PFSK-1 (cell line): Measurements from ENCODE around the gene BTC.

Experiments used
- FOXP2 ChIP-seq: optimal IDR thresholded peaks from 2 replicates; pipeline ENCODE3; 2011; ENCODE audit warnings: borderline replicate concordance, control low read depth, inconsistent platforms; ENCODE audit not compliant: insufficient read depth; ENCODE audit errors: extremely low read length, extremely low read depth
- POLR2AphosphoS5 ChIP-seq: IDR thresholded peaks from 2 replicates; pipeline ENCODE4 v1.6.1; 2012; ENCODE audit warnings: low read depth, mild to moderate bottlenecking, control low read depth, low read length, moderate library complexity
- REST ChIP-seq, 2 experiments: IDR thresholded peaks; 2 replicates each; pipeline versions ENCODE4 v1.6.1 to v1.8.0; 2011 to 2012; ENCODE audit warnings: low read depth in 2 of 2, low read length in 2 of 2, control low read depth in 1 of 2, inconsistent platforms in 1 of 2, mild to moderate bottlenecking in 1 of 2, moderate library complexity in 1 of 2; ENCODE audit not compliant: insufficient read depth in 1 of 2
- SIN3A ChIP-seq: IDR thresholded peaks from 2 replicates; pipeline ENCODE4 v1.6.1; 2012; ENCODE audit warnings: mild to moderate bottlenecking, low read length, moderate library complexity, borderline replicate concordance; ENCODE audit not compliant: insufficient read depth
- TAF1 ChIP-seq: IDR thresholded peaks from 2 replicates; pipeline ENCODE4 v1.6.1; 2012; ENCODE audit warnings: low read length, control low read depth, borderline replicate concordance; ENCODE audit not compliant: insufficient read depth

BTC gene

GRCh38 chr4:74764119-74764518 lies 30.2 kb downstream of the BTC start:
- TF ChIP-seq FOXP2 (no peak), POLR2AphosphoS5 (no peak), SIN3A (no peak), REST (IDR thresholded peaks at IDR 0.05; ENCODE audit: insufficient read depth in 1 of 2, low read depth in 2 of 2, low read length in 2 of 2) (no peak), TAF1 (no peak)

GRCh38 chr4:74758551-74759145 lies 35.7 kb downstream of the BTC start:
- TF ChIP-seq FOXP2 = no peak
- no peak for TF ChIP-seq POLR2AphosphoS5
- TF ChIP-seq REST (IDR thresholded peaks at IDR 0.05; ENCODE audit: insufficient read depth in 1 of 2, low read depth in 2 of 2, low read length in 2 of 2) = no peak
- no peak for TF ChIP-seq SIN3A
- no peak for TF ChIP-seq TAF1

- TF ChIP-seq FOXP2 = no peak
- no peak for TF ChIP-seq REST (IDR thresholded peaks at IDR 0.05; ENCODE audit: insufficient read depth in 1 of 2, low read depth in 2 of 2, low read length in 2 of 2)
- TF ChIP-seq TAF1 = no peak
- TF ChIP-seq SIN3A = no peak
- no peak for TF ChIP-seq POLR2AphosphoS5
These were observed 37.2 kb downstream of the BTC start for GRCh38 chr4:74757136-74757535.

- no peak for TF ChIP-seq TAF1
- TF ChIP-seq REST (IDR thresholded peaks at IDR 0.05; ENCODE audit: insufficient read depth in 1 of 2, low read depth in 2 of 2, low read length in 2 of 2) = no peak
These were observed 38.8 kb downstream of the BTC start for GRCh38 chr4:74755486-74755885.

- TF ChIP-seq REST (IDR thresholded peaks at IDR 0.05; ENCODE audit: insufficient read depth in 1 of 2, low read depth in 2 of 2, low read length in 2 of 2) (no peak), FOXP2 (no peak), TAF1 (no peak), POLR2AphosphoS5 (no peak), SIN3A (no peak)
These were observed 40.1 kb downstream of the BTC start for GRCh38 chr4:74754218-74754617.
